HEK293 (cell line): Measurements from ENCODE around the gene ADAMTS4.
A peak's percentile ranks its signal among the peaks of the same experiment; 100 is the strongest.

Source experiments
- CTCF ChIA-PET: fragments of 350-600 bp; formaldehyde crosslinking; extraction: SDS; loops from one replicate; lab custom pipeline; 2021; ENCODE audit warnings: antibody characterized with exemption; lab: Yijun Ruan, JAX
- POLR2A ChIA-PET: fragments of 300-600 bp; formaldehyde crosslinking; extraction: SDS; loops from one replicate; lab custom pipeline; 2020; ENCODE audit warnings: antibody characterized with exemption, inconsistent platforms; lab: Yijun Ruan, JAX
- H3K27ac ChIP-seq: fragments of 200-500 bp; sonication (Bioruptor generic); 2 replicates; pipeline ENCODE4 v1.5.1; 2014; ENCODE audit warnings: low read depth, low read length, control low read depth, inconsistent platforms; ENCODE audit errors: extremely low read depth
- H3K36me3 ChIP-seq, 2 experiments: fragments of 200-500 bp in 1 of 2; sonication (Bioruptor generic) in 1 of 2; 1 replicate in 1 of 2; 2 replicates in 1 of 2; pipeline ENCODE4 v1.5.1; 2014 to 2017; ENCODE audit warnings: inconsistent platforms in 2 of 2, low read length in 2 of 2; ENCODE audit not compliant: control insufficient read depth in 2 of 2, insufficient read depth in 1 of 2
- H3K4me1 ChIP-seq: fragments of 200-500 bp; sonication (Bioruptor generic); 2 replicates; pipeline ENCODE4 v1.5.1; 2014; ENCODE audit warnings: mild to moderate bottlenecking, low read length, inconsistent platforms; ENCODE audit not compliant: control insufficient read depth, insufficient read depth
- H3K4me3 ChIP-seq: 2 replicates; pipeline ENCODE4 v1.5.1; 2011; ENCODE audit warnings: low read depth, mild to moderate bottlenecking, control low read depth, low read length, moderate library complexity
- H3K9me3 ChIP-seq: fragments of 200-500 bp; sonication (Bioruptor generic); 2 replicates; pipeline ENCODE4 v1.5.1; 2014; ENCODE audit warnings: low read depth, low read length, inconsistent platforms; ENCODE audit not compliant: control insufficient read depth, insufficient read depth
- GFI1B ChIP-seq: fragments of 450-650 bp; formaldehyde crosslinking; IDR thresholded peaks from 2 replicates; pipeline ENCODE4 v1.5.1; 2016; ENCODE audit warnings: missing biosample characterization, missing genetic modification characterization
- GLI4 ChIP-seq: fragments of 450-650 bp; formaldehyde crosslinking; IDR thresholded peaks from 2 replicates; pipeline ENCODE4 v1.5.1; 2016; ENCODE audit warnings: missing biosample characterization, missing genetic modification characterization
- GLIS1 ChIP-seq: fragments of 450-650 bp; formaldehyde crosslinking; IDR thresholded peaks from 2 replicates; pipeline ENCODE4 v1.5.1; 2016; ENCODE audit warnings: missing biosample characterization, missing genetic modification characterization
- KLF7 ChIP-seq: fragments of 450-650 bp; formaldehyde crosslinking; IDR thresholded peaks from 2 replicates; pipeline ENCODE4 v1.5.1; 2016; ENCODE audit warnings: missing biosample characterization, missing genetic modification characterization, borderline replicate concordance
- KLF8 ChIP-seq: fragments of 450-650 bp; formaldehyde crosslinking; IDR thresholded peaks from 2 replicates; pipeline ENCODE4 v1.5.1; 2016; ENCODE audit warnings: missing biosample characterization, missing genetic modification characterization
- MEIS1 ChIP-seq: sonication (generic); formaldehyde crosslinking; IDR thresholded peaks from 2 replicates; pipeline ENCODE4 v1.8.1; 2022; ENCODE audit warnings: missing genetic modification reagents, mild to moderate bottlenecking, borderline replicate concordance
- SALL2 ChIP-seq: fragments of 450-650 bp; formaldehyde crosslinking; IDR thresholded peaks from 2 replicates; pipeline ENCODE4 v1.5.0; 2017; ENCODE audit warnings: missing biosample characterization, mild to moderate bottlenecking, missing genetic modification characterization, borderline replicate concordance
- SCRT2 ChIP-seq: fragments of 450-650 bp; formaldehyde crosslinking; IDR thresholded peaks from 2 replicates; pipeline ENCODE4 v1.5.1; 2016; ENCODE audit warnings: missing biosample characterization, missing genetic modification characterization
- SP3 ChIP-seq: fragments of 450-650 bp; formaldehyde crosslinking; IDR thresholded peaks from 2 replicates; pipeline ENCODE4 v1.5.1; 2016; ENCODE audit warnings: missing biosample characterization, missing genetic modification characterization
- YY2 ChIP-seq: fragments of 450-650 bp; formaldehyde crosslinking; IDR thresholded peaks from 2 replicates; pipeline ENCODE4 v1.5.1; 2016; ENCODE audit warnings: missing biosample characterization, missing genetic modification characterization
- ZFHX2 ChIP-seq: fragments of 450-650 bp; formaldehyde crosslinking; conservative IDR thresholded peaks from 2 replicates; pipeline ENCODE4 v1.5.1; 2016; ENCODE audit warnings: missing biosample characterization, missing genetic modification characterization
- ZFP37 ChIP-seq: fragments of 450-650 bp; formaldehyde crosslinking; IDR thresholded peaks from 2 replicates; pipeline ENCODE4 v1.5.1; 2016; ENCODE audit warnings: missing biosample characterization, missing genetic modification characterization
- ZFP69B ChIP-seq: fragments of 450-650 bp; formaldehyde crosslinking; IDR thresholded peaks from 2 replicates; pipeline ENCODE4 v1.5.1; 2016; ENCODE audit warnings: missing biosample characterization, missing genetic modification characterization
- ZNF211 ChIP-seq: fragments of 450-650 bp; formaldehyde crosslinking; IDR thresholded peaks from 2 replicates; pipeline ENCODE4 v1.5.1; 2016; ENCODE audit warnings: low read depth, missing biosample characterization, missing genetic modification characterization
- ZNF248 ChIP-seq: fragments of 450-650 bp; formaldehyde crosslinking; IDR thresholded peaks from 2 replicates; pipeline ENCODE4 v1.5.1; 2017; ENCODE audit warnings: missing biosample characterization, missing genetic modification characterization
- ZNF335 ChIP-seq: fragments of 450-650 bp; formaldehyde crosslinking; conservative IDR thresholded peaks from 2 replicates; pipeline ENCODE4 v1.5.1; 2016; ENCODE audit warnings: missing biosample characterization, missing genetic modification characterization
- ZNF341 ChIP-seq: fragments of 450-650 bp; formaldehyde crosslinking; IDR thresholded peaks from 2 replicates; pipeline ENCODE4; 2016; ENCODE audit warnings: low read depth, missing biosample characterization, missing genetic modification characterization
- ZNF354C ChIP-seq: fragments of 450-650 bp; formaldehyde crosslinking; IDR thresholded peaks from 2 replicates; pipeline ENCODE4 v1.5.1; 2016; ENCODE audit warnings: missing biosample characterization, missing genetic modification characterization, low read depth, borderline replicate concordance
- ZNF37A ChIP-seq: fragments of 450-650 bp; IDR thresholded peaks from 2 replicates; pipeline ENCODE4 v1.5.1; 2018; ENCODE audit warnings: missing biosample characterization, missing genetic modification characterization
- ZNF423 ChIP-seq: fragments of 450-650 bp; formaldehyde crosslinking; IDR thresholded peaks from 2 replicates; pipeline ENCODE4 v1.5.1; 2016; ENCODE audit warnings: missing biosample characterization, missing genetic modification characterization
- ZNF600 ChIP-seq: fragments of 450-650 bp; formaldehyde crosslinking; IDR thresholded peaks from 2 replicates; pipeline ENCODE4 v1.5.1; 2016; ENCODE audit warnings: missing biosample characterization, missing genetic modification characterization
- ZNF621 ChIP-seq: fragments of 450-650 bp; formaldehyde crosslinking; IDR thresholded peaks from 2 replicates; pipeline ENCODE4 v1.5.1; 2017; ENCODE audit warnings: missing biosample characterization, missing genetic modification characterization
- ZNF629 ChIP-seq: fragments of 450-650 bp; formaldehyde crosslinking; IDR thresholded peaks from 2 replicates; pipeline ENCODE4 v1.5.1; 2017; ENCODE audit warnings: missing biosample characterization, missing genetic modification characterization
- ZNF701 ChIP-seq: fragments of 450-650 bp; formaldehyde crosslinking; IDR thresholded peaks from 2 replicates; pipeline ENCODE4 v1.5.1; 2016; ENCODE audit warnings: missing biosample characterization, missing genetic modification characterization
- ZNF76 ChIP-seq: fragments of 450-650 bp; formaldehyde crosslinking; IDR thresholded peaks from 2 replicates; pipeline ENCODE4; 2016; ENCODE audit warnings: low read depth, missing biosample characterization, missing genetic modification characterization, borderline replicate concordance
- ZNF837 ChIP-seq: fragments of 450-650 bp; formaldehyde crosslinking; IDR thresholded peaks from 2 replicates; pipeline ENCODE4 v1.5.1; 2016; ENCODE audit warnings: missing biosample characterization, missing genetic modification characterization
- ZSCAN18 ChIP-seq: fragments of 450-650 bp; formaldehyde crosslinking; IDR thresholded peaks from 2 replicates; pipeline ENCODE4 v1.5.1; 2016; ENCODE audit warnings: missing biosample characterization, missing genetic modification characterization
- ZSCAN23 ChIP-seq: fragments of 450-650 bp; formaldehyde crosslinking; IDR thresholded peaks from 2 replicates; pipeline ENCODE4 v1.5.1; 2016; ENCODE audit warnings: missing biosample characterization, missing genetic modification characterization
- TF ChIP-seq, protein P1 (sequence below): fragments of 450-650 bp; formaldehyde crosslinking; IDR thresholded peaks from 2 replicates; pipeline ENCODE4 v1.5.1; 2017; ENCODE audit warnings: missing biosample characterization, mild to moderate bottlenecking, missing genetic modification characterization, moderate library complexity
- TF ChIP-seq, protein P2 (sequence below): fragments of 450-650 bp; IDR thresholded peaks from 2 replicates; pipeline ENCODE4 v1.5.1; 2018; ENCODE audit warnings: missing biosample characterization, mild to moderate bottlenecking, missing genetic modification characterization
- TF ChIP-seq, protein P3 (sequence below): fragments of 450-650 bp; IDR thresholded peaks from 2 replicates; pipeline ENCODE4 v1.5.1; 2018; ENCODE audit warnings: missing biosample characterization, missing genetic modification characterization

Gene ADAMTS4

GRCh38 chr1:161226320-161226711 is 27.5 kb upstream of the ADAMTS4 start:
- POLR2A ChIA-PET = interaction anchor here (0.6 to 1.7 kb wide), 14 partner anchors 10 to 163 kb away, joined by 3 to 22 read pairs (median 7); partner anchors contain the start of genes B4GALT3, DEDD, FCER1G and NDUFS2
- Histone ChIP-seq H3K27ac (peak overlapping the region; percentile 26; the same call in 1 of the 2 replicates), H3K9me3 (no peaks in the 10 kb centered on the region), H3K4me3 (peak overlapping the region; percentile 84), H3K36me3 (peaks cover 0 to 33% of the 10 kb centered on the region in 2 experiments; a peak in 1 of 3 replicates)
- TF ChIP-seq SALL2 (tag by site-specific recombination) = no peak
- no peak for TF ChIP-seq ZNF354C (tag by site-specific recombination)
- TF ChIP-seq, protein P1, sequence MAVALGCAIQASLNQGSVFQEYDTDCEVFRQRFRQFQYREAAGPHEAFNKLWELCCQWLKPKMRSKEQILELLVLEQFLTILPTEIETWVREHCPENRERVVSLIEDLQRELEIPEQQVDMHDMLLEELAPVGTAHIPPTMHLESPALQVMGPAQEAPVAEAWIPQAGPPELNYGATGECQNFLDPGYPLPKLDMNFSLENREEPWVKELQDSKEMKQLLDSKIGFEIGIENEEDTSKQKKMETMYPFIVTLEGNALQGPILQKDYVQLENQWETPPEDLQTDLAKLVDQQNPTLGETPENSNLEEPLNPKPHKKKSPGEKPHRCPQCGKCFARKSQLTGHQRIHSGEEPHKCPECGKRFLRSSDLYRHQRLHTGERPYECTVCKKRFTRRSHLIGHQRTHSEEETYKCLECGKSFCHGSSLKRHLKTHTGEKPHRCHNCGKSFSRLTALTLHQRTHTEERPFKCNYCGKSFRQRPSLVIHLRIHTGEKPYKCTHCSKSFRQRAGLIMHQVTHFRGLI (tag by site-specific recombination) = no peak
- 0 out of 2 replicates have a peak, but pooled peaks have one; percentile 20 for TF ChIP-seq GLI4
- no peak for TF ChIP-seq KLF7 (tag by site-specific recombination)
- TF ChIP-seq ZNF837 (tag by site-specific recombination) = no peak
- no peak for TF ChIP-seq ZFP37 (tag by site-specific recombination)
- no peak for TF ChIP-seq YY2 (tag by site-specific recombination)
- no peak for TF ChIP-seq ZNF621 (tag by site-specific recombination)
- no peak for TF ChIP-seq KLF8 (tag by site-specific recombination)
- TF ChIP-seq, protein P2, sequence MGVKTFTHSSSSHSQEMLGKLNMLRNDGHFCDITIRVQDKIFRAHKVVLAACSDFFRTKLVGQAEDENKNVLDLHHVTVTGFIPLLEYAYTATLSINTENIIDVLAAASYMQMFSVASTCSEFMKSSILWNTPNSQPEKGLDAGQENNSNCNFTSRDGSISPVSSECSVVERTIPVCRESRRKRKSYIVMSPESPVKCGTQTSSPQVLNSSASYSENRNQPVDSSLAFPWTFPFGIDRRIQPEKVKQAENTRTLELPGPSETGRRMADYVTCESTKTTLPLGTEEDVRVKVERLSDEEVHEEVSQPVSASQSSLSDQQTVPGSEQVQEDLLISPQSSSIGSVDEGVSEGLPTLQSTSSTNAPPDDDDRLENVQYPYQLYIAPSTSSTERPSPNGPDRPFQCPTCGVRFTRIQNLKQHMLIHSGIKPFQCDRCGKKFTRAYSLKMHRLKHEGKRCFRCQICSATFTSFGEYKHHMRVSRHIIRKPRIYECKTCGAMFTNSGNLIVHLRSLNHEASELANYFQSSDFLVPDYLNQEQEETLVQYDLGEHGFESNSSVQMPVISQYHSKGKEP (tag by site-specific recombination) = no peak
- TF ChIP-seq ZNF76 (tag by site-specific recombination) = peak; percentile 16; the same call in 1 of the 2 replicates
- TF ChIP-seq ZNF211 (tag by site-specific recombination) = no peak
- no peak for TF ChIP-seq ZNF701 (tag by site-specific recombination)
- no peak for TF ChIP-seq ZSCAN23 (tag by site-specific recombination)
- TF ChIP-seq ZNF629 (tag by site-specific recombination) = no peak
- TF ChIP-seq SP3 = no peak
- TF ChIP-seq SCRT2 = no peak
- no peak for TF ChIP-seq GFI1B (tag by site-specific recombination)
- TF ChIP-seq ZFP69B (tag by site-specific recombination) = peak; percentile 4; the same call in 1 of the 2 replicates
- no peak for TF ChIP-seq GLIS1
- TF ChIP-seq ZFHX2 (tag by site-specific recombination) = no peak
- no peak for TF ChIP-seq ZNF37A
- no peak for TF ChIP-seq MEIS1 (CRISPR knock-in tag)
- TF ChIP-seq ZSCAN18 (tag by site-specific recombination) = no peak
- TF ChIP-seq ZNF600 = no peak
- no peak for TF ChIP-seq ZNF248 (tag by site-specific recombination)
- peak; percentile 64 for TF ChIP-seq ZNF335 (tag by site-specific recombination)
- TF ChIP-seq ZNF423 (tag by site-specific recombination) = no peak
- TF ChIP-seq, protein P3, sequence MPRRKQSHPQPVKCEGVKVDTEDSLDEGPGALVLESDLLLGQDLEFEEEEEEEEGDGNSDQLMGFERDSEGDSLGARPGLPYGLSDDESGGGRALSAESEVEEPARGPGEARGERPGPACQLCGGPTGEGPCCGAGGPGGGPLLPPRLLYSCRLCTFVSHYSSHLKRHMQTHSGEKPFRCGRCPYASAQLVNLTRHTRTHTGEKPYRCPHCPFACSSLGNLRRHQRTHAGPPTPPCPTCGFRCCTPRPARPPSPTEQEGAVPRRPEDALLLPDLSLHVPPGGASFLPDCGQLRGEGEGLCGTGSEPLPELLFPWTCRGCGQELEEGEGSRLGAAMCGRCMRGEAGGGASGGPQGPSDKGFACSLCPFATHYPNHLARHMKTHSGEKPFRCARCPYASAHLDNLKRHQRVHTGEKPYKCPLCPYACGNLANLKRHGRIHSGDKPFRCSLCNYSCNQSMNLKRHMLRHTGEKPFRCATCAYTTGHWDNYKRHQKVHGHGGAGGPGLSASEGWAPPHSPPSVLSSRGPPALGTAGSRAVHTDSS = no peak
- TF ChIP-seq ZNF341 (tag by site-specific recombination) = peak; percentile 54; the same call in 1 of the 2 replicates
- TF ChIP-seq, all 188 proteins: peak for 5
- H3K4me1 ChIP-seq = peaks cover 4% of the 10 kb centered on the region; the same call in 1 of the 2 replicates
- CTCF ChIA-PET = interaction anchor here (0.7 to 9.7 kb wide), 35 partner anchors 9 to 591 kb away, joined by 3 to 146 read pairs (median 7); partner anchors contain the start of genes ADAMTS4, FCER1G, NDUFS2 and NR1I3
